ENCODE data around the gene ADSL. TPM values are rescaled to one million over a fixed set of nuclear protein-coding genes. Genes with fewer than 3 reads are reported as not detected.

Gene ADSL
- total RNA-seq, 1 donor from 2014 or later, result 83.4 TPM

DNA sequence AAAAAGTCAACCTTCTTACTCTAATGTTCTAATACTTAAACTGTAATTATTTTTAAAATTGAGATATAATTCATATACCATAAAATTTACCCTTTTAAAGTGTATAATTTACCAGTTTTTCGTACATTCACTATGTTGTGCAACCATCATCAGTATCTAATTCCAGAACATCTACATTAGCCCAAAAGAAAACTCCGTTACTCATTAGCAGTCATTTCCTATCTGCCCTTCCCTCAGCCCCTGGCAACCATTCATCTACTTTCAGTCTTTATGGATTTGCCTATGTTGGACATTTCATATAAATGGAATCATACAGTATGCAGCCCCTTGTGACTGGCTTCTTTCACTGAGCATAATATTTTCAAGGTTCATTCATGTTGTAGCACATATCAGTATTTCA lies 46.3 kb downstream of the ADSL start:
- Histone ChIP-seq H4K20me1 (ENCODE audit: insufficient read depth, low read length) (peaks cover 42% of the 10 kb centered on the region), H3K4me3 (ENCODE audit: insufficient read depth, low read depth, low read length) (no peak overlapping the region), H2AFZ (ENCODE audit: low read depth, low read length) (no peak overlapping the region), H3K4me1 (ENCODE audit: insufficient read depth, low read length) (peaks cover 12% of the 10 kb centered on the region), H3K9me3 (ENCODE audit: insufficient read depth, low read depth, low read length) (no peaks in the 10 kb centered on the region), H3K9ac (ENCODE audit: low read length) (no peak overlapping the region), H3K27me3 (ENCODE audit: insufficient read depth, low read length) (no peaks in the 10 kb centered on the region), H3K27ac (ENCODE audit: low read depth, low read length) (no peak overlapping the region), H3K4me2 (ENCODE audit: low read length) (no peak overlapping the region), H3K79me2 (ENCODE audit: insufficient read depth, low read length) (peaks cover 24% of the 10 kb centered on the region), H3K36me3 (ENCODE audit: insufficient read depth, low read length) (no peaks in the 10 kb centered on the region)
- DNase-seq (ENCODE audit: low read depth), result no peak
- H3K4me3 Mint-ChIP-seq (ENCODE audit: unreplicated experiment), result no peak overlapping the region
- peaks cover 17% of the 10 kb centered on the region for H3K4me1 Mint-ChIP-seq (ENCODE audit: low read depth, unreplicated experiment)
- H3K27ac Mint-ChIP-seq (ENCODE audit: unreplicated experiment), result no peak overlapping the region
- TF ChIP-seq CTCF (IDR thresholded peaks at IDR 0.05; ENCODE audit: insufficient read depth, low read depth, low read length) (no peak), EZH2 (IDR thresholded peaks at IDR 0.05; ENCODE audit: insufficient read depth, low read length) (no peak)
- no peaks in the 10 kb centered on the region for H3K9me3 Mint-ChIP-seq (ENCODE audit: unreplicated experiment)
- no peak for FAIRE-seq
- H3K27me3 Mint-ChIP-seq (ENCODE audit: low read depth, unreplicated experiment), result no peaks in the 10 kb centered on the region
- H3K36me3 Mint-ChIP-seq (ENCODE audit: low read depth, unreplicated experiment), result peaks cover 18% of the 10 kb centered on the region

GRCh38 chr22:40394607-40395006 lies 48.3 kb downstream of the ADSL start:
- Histone ChIP-seq H3K9ac (ENCODE audit: low read length) (no peak overlapping the region), H3K27me3 (ENCODE audit: insufficient read depth, low read length) (no peaks in the 10 kb centered on the region), H3K27ac (ENCODE audit: low read depth, low read length) (no peak overlapping the region), H3K4me3 (ENCODE audit: insufficient read depth, low read depth, low read length) (no peak overlapping the region), H2AFZ (ENCODE audit: low read depth, low read length) (no peak overlapping the region), H3K36me3 (ENCODE audit: insufficient read depth, low read length) (no peaks in the 10 kb centered on the region), H3K4me1 (ENCODE audit: insufficient read depth, low read length) (peaks cover 13% of the 10 kb centered on the region), H3K4me2 (ENCODE audit: low read length) (no peak overlapping the region), H4K20me1 (ENCODE audit: insufficient read depth, low read length) (peaks cover 28% of the 10 kb centered on the region), H3K79me2 (ENCODE audit: insufficient read depth, low read length) (peaks cover 10% of the 10 kb centered on the region), H3K9me3 (ENCODE audit: insufficient read depth, low read depth, low read length) (no peaks in the 10 kb centered on the region)
- H3K27me3 Mint-ChIP-seq (ENCODE audit: low read depth, unreplicated experiment), result no peaks in the 10 kb centered on the region
- H3K4me3 Mint-ChIP-seq (ENCODE audit: unreplicated experiment), result no peak overlapping the region
- H3K9me3 Mint-ChIP-seq (ENCODE audit: unreplicated experiment), result no peaks in the 10 kb centered on the region
- H3K4me1 Mint-ChIP-seq (ENCODE audit: low read depth, unreplicated experiment), result peaks cover 20% of the 10 kb centered on the region
- TF ChIP-seq EZH2 (IDR thresholded peaks at IDR 0.05; ENCODE audit: insufficient read depth, low read length) (no peak), CTCF (IDR thresholded peaks at IDR 0.05; ENCODE audit: insufficient read depth, low read depth, low read length) (no peak)
- FAIRE-seq (no peak), DNase-seq (ENCODE audit: low read depth) (no peak)
- H3K27ac Mint-ChIP-seq (ENCODE audit: unreplicated experiment), result no peak overlapping the region
- peaks cover 15% of the 10 kb centered on the region for H3K36me3 Mint-ChIP-seq (ENCODE audit: low read depth, unreplicated experiment)

DNA sequence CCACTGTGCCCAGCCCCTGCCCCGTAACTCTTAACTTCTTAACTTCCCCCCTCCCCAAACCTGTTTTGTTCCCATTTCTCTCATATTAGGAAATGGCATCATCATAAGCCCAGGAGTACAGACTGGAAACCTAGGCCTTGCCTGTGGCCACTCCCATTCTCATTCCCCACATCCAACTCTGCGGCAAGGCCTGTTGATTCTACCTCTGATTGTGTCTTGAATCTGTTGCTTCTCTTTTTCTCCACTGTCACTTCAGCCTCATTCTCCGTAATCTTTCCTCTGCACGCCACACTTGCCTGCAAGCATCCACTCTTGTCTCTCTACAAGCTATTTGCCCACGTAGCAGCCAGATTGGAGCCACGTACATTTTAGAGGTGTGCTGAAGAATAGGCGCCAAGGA lies 49.3 kb downstream of the ADSL start:
- Histone ChIP-seq H3K27ac (ENCODE audit: low read depth, low read length) (no peak overlapping the region), H3K79me2 (ENCODE audit: insufficient read depth, low read length) (peaks cover 7% of the 10 kb centered on the region), H2AFZ (ENCODE audit: low read depth, low read length) (no peak overlapping the region), H3K9me3 (ENCODE audit: insufficient read depth, low read depth, low read length) (no peaks in the 10 kb centered on the region), H4K20me1 (ENCODE audit: insufficient read depth, low read length) (peaks cover 26% of the 10 kb centered on the region), H3K27me3 (ENCODE audit: insufficient read depth, low read length) (no peaks in the 10 kb centered on the region), H3K4me2 (ENCODE audit: low read length) (no peak overlapping the region), H3K9ac (ENCODE audit: low read length) (no peak overlapping the region), H3K36me3 (ENCODE audit: insufficient read depth, low read length) (no peaks in the 10 kb centered on the region), H3K4me1 (ENCODE audit: insufficient read depth, low read length) (peaks cover 13% of the 10 kb centered on the region), H3K4me3 (ENCODE audit: insufficient read depth, low read depth, low read length) (no peak overlapping the region)
- Mint-ChIP-seq H3K36me3 (ENCODE audit: low read depth, unreplicated experiment) (peaks cover 15% of the 10 kb centered on the region), H3K4me3 (ENCODE audit: unreplicated experiment) (no peak overlapping the region), H3K4me1 (ENCODE audit: low read depth, unreplicated experiment) (peaks cover 22% of the 10 kb centered on the region), H3K9me3 (ENCODE audit: unreplicated experiment) (no peaks in the 10 kb centered on the region), H3K27me3 (ENCODE audit: low read depth, unreplicated experiment) (no peaks in the 10 kb centered on the region), H3K27ac (ENCODE audit: unreplicated experiment) (no peak overlapping the region)
- FAIRE-seq (no peak), DNase-seq (ENCODE audit: low read depth) (no peak)
- TF ChIP-seq CTCF (IDR thresholded peaks at IDR 0.05; ENCODE audit: insufficient read depth, low read depth, low read length), result no peak
- no peak for TF ChIP-seq EZH2 (IDR thresholded peaks at IDR 0.05; ENCODE audit: insufficient read depth, low read length)

All from astrocyte (in vitro differentiated cells and primary cell).